COLO668 (cell line): Measurements from ENCODE around the gene ATP10D.
A peak's percentile ranks its signal among the peaks of the same experiment; 100 is the strongest.

Experiments used
- DNase-seq: peaks from one replicate; lab custom pipeline; 2025; ENCODE audit not compliant: unreplicated experiment; lab: John Stamatoyannopoulos, UW

The ATP10D gene

DNA sequence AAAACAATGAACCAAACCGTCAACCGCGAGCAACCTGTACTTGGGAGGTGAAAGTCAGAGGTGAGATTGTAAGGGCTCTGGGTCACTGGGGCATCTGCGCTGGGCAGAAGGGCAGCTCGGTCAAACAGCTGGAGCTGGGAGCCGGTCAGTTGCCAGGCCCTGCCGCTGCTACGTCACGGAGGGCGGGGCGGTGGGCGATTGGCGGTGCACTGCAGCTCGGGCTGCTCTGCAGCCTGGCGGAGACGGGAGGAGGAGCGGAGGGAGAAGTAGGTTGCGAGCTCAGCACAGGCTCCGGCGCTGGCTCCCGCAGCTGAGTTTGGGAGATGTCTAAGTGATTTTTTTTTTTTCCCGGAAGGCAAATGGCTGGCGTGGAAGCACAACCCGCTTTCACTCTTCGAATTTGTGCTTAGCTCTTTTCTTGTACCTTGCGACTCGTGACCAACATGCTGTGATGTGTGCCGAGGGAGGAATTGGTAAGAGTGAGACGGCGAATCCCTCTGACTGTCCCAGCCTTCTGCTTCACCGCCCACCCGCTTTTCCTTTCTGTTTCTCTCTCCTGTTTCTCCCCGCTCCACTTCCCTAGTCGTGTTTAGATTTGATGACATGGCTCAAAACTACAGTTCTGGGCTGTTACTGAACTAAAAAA lies at the start of gene ATP10D:
TSS of gene ATP10D (plus strand) at position 229 of the 646 bp plus-strand sequence. CDS start 27,266 bp downstream, outside the sequence.
- DNase-seq, result peak; percentile 92

- DNase-seq, result no peak
Observed at GRCh38 chr4:47442980-47443379, 42.1 kb upstream of the ATP10D start.

- DNase-seq, result no peak
Observed at GRCh38 chr4:47444031-47444430, 41.0 kb upstream of the ATP10D start.

DNA sequence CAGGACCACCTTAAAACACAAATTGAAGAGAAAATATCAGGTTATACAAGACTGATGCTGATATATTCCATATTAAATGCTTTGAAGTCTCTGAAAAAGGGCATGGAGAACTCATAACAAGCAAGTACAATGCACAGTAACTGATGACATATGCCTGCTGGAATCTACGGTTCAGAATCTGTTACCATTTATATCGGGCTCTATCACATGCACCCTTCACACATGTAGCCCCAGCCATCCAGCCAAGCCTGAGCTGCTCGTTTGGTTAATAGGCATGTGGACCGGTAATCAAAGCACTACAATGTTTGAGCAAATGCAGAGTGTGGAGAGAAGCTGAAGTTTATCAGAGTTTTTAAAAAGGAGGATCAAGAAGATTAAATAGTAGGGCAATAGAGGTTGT lies 33.4 kb upstream of the ATP10D start:
- no peak for DNase-seq

DNA sequence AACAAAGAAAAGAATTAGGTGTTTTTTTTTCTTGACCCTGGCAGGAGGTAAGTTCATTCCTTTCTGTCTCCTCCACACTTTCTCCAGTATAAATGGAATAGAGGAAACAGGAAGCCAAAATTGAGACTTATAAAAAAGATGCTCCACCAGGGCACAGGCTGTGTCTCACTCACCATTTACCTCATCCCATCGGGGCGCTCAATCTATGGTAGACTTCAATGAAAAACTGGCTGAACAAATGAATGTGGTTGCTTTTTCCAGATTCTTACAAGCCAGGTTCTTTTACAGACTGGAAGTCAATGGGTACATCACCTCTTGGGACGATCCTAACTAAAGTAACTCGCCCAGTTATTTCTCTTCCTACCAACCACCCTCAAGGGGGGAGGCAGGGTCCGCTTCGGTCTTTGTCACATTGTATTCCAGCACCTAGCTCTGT lies 22.3 kb upstream of the ATP10D start:
- no peak for DNase-seq

DNA sequence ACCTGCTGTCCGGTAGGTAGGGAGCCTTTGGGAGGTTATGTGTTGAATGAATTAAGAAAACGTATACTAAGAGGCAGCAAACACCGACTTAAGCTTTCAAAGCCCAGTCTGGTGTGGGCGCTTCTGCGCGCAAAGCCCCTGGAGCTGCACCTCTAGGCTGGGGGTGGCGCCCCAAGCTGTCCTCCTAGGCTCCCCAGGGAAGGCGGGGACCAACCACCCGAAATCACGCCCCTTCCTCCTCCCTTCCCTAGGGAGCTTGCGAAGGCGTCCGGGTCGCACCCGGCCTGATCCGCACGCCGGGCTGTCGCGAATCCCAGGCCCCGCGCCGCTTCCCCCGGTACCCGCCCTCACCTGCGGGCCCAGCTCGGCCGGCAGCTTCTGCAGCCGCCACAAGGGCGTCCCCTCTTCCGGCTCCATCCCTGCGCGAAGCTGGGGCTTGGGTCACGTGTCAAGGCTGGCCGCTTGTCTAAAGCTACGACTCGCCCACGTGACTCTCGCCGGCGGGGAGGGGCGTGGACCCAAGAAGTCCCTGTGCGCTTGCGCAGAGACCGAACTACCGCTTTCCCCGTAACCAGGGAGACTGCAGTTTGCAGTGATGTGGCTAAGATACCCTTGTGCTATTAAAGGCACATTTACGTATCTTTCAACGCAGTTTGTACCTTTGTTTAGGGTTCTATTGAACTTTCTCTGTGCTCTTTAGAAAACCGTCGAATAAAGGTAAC lies 21.7 kb upstream of the ATP10D start, which contains the start of gene COMMD8:
TSS of gene COMMD8 (minus strand) at position 468 of the 722 bp plus-strand sequence. CDS start at position 417, 51 bp downstream.
- DNase-seq, result peak; percentile 96

GRCh38 chr4:47465004-47465403 lies 20.1 kb upstream of the ATP10D start:
- DNase-seq, result no peak

DNA sequence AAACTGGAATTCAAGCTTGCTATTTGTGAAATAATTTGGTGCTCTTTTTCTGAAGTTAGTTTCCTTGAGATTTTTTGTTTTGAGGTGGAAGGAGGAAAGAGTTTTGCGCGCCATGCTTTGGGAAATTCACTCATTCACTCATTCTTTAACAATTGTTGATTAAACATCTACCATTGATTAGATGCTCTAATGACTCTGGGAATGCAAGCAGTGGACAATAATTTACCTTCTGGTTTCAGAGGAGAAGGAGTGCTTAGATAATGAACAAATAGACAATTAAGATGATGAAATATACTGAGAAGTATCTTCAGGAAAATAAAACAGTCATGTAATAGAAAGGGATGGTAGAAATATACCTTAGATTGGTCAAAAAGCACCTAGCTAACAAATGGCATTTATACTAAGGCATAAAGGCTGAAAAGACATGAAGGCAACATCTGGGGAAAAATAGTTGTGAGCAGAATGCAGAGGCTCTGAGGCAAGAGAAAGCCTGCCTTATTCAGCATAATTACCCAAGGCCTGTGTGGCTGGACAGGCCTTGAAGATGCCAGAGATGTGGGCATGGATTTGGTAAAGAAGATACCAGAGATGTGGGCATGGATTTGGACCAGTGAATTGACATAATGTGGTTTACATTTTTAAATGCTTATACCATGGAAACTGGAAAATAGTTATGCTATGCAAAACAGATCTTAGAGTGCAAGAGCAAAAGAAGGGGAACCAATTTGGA lies 18.9 kb upstream of the ATP10D start:
- no peak for DNase-seq

DNA sequence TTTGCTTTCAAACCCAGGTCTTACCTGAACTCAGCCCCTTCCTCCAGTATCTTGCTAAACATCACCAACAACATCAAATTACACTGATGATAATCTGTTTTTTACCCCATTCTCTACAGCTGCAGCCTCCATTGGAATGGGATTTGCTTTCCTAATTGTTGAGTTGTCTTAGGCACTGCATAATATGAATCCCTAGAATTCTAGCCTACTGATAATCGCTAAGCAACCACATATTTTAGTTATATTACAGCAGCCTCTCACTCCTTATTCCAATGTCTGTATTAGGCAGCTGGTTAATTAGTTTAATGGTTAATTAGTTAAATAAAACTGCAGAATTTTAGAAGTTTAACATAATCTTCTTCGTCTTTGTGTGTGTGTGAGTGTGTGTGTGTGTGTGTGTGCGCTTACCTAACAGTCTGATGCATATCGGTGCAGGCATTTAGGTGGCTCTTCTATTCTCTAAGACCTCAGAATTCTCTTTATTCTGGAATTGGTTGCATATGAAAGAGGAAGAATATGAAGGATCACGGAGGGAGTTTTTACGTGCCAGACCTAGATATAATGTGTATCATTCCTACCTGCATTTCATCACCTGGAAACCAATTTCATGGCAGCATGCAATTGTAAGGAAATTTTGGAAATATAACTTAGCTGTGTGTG lies 16.2 kb upstream of the ATP10D start:
- DNase-seq, result no peak

- DNase-seq, result no peak
Observed at GRCh38 chr4:47469951-47470350, 15.1 kb upstream of the ATP10D start.

GRCh38 chr4:47471064-47471463 lies 14.0 kb upstream of the ATP10D start:
- DNase-seq, result no peak

GRCh38 chr4:47471591-47471990 lies 13.5 kb upstream of the ATP10D start:
- DNase-seq, result no peak

GRCh38 chr4:47473141-47473750 lies 11.8 kb upstream of the ATP10D start:
- DNase-seq, result no peak

GRCh38 chr4:47474799-47475198 lies 10.3 kb upstream of the ATP10D start:
- no peak for DNase-seq

- DNase-seq, result no peak
Observed at GRCh38 chr4:47475411-47475810, 9.7 kb upstream of the ATP10D start.

- DNase-seq, result no peak
Observed at GRCh38 chr4:47478804-47479203, 6.3 kb upstream of the ATP10D start.

DNA sequence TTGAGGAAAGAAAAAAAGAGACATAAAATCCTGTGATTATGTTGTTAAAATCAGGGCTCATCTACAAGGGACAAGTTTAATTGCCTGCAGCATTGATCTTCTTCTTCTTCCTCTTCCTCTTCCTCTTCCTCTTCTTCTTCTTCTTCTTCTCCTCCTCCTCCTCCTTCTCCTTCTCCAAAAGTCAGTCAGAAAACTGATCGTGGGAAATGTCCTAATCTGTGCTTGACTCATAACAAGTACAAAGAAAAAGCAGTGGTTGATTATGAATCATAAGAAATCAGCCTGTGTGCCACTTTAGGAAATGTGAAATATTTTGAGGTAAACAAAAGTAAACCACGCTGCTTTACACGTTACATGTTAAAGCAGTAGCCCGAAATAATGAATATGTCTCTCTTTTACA lies 2.7 kb upstream of the ATP10D start:
- no peak for DNase-seq

- DNase-seq, result no peak
Observed at GRCh38 chr4:47483745-47484144, 1.3 kb upstream of the ATP10D start.

- DNase-seq, result no peak
Observed at GRCh38 chr4:47484168-47484567, 907 bp upstream of the ATP10D start.

- no peak for DNase-seq
Observed at GRCh38 chr4:47485768-47486167, 693 bp downstream of the ATP10D start.

DNA sequence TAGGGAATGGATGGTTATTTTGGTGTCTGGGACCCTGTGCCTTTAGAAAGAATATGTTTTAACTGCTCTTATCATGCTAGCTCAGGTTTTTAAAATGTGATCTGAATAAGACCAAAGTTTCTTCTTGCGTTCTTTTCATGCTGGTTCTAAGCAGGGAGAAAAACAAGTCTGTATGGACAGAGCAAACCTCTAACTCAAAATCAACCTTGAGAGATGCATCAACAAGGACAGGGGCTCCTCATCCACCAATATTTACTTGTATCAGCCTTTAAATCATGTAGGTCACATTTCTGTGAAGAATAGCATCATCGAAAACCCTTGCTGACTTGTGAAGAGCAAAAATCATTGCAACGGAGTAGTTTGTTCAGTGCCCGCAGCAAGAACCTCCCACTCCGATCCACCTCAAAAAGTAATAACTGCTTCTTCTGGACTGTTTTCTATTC lies 1.2 kb downstream of the ATP10D start:
- DNase-seq, result no peak
